Spleen (tissue), 11 donors: ENCODE data around the gene GNB1. TPM values are rescaled to one million over a fixed set of nuclear protein-coding genes. Genes with fewer than 3 reads are reported as not detected.
A peak's percentile ranks its signal among the peaks of the same experiment; 100 is the strongest.

Source experiments
- DNase-seq: peaks from one replicate; pipeline ENCODE4 v3.0.0-alpha.2; 2020
- H3K27ac ChIP-seq, 8 donors: fragments of 200-600 bp; sonication (generic) in 7 of 8; 1 replicate in 4 of 8; 2 replicates in 4 of 8; pipeline versions ENCODE4 v1.5.0 to v1.8.0; 2016 to 2021; ENCODE audit warnings: inconsistent platforms in 4 of 8, mild to moderate bottlenecking in 4 of 8, moderate library complexity in 1 of 8
- H3K27me3 ChIP-seq, 7 donors: fragments of 200-600 bp; sonication (generic) in 6 of 7; replicated peaks in 1 of 7; 1 replicate in 4 of 7; 2 replicates in 3 of 7; pipeline versions ENCODE4 v1.5.0 to v1.8.0; 2016 to 2021; ENCODE audit warnings: inconsistent platforms in 3 of 7, mild to moderate bottlenecking in 1 of 7
- H3K36me3 ChIP-seq, 6 donors: fragments of 200-600 bp; sonication (generic) in 5 of 6; 1 replicate in 4 of 6; 2 replicates in 2 of 6; pipeline versions ENCODE4 v1.5.0 to v1.8.0; 2016 to 2021; ENCODE audit warnings: inconsistent platforms in 2 of 6
- H3K4me1 ChIP-seq, 6 donors: fragments of 200-600 bp; sonication (generic) in 5 of 6; 1 replicate in 3 of 6; 2 replicates in 3 of 6; pipeline versions ENCODE4 v1.5.0 to v1.8.0; 2016 to 2021; ENCODE audit warnings: inconsistent platforms in 3 of 6
- H3K4me3 ChIP-seq, 8 donors: fragments of 200-600 bp; sonication (generic) in 7 of 8; 1 replicate in 4 of 8; 2 replicates in 4 of 8; pipeline versions ENCODE4 v1.5.0 to v1.8.0; 2016 to 2021; ENCODE audit warnings: inconsistent platforms in 4 of 8, mild to moderate bottlenecking in 4 of 8, moderate library complexity in 2 of 8
- H3K9me3 ChIP-seq, 8 donors: fragments of 200-600 bp; sonication (generic) in 7 of 8; 1 replicate in 4 of 8; 2 replicates in 4 of 8; pipeline versions ENCODE4 v1.5.0 to v1.8.0; 2016 to 2021; ENCODE audit warnings: inconsistent platforms in 4 of 8
- CTCF ChIP-seq, 11 experiments: fragments of 200-600 bp in 7 of 11; fragments of 450-650 bp in 4 of 11; sonication (generic) in 4 of 11; IDR thresholded peaks in 8 of 11; conservative IDR thresholded peaks in 3 of 11; 1 replicate in 7 of 11; 2 replicates in 4 of 11; pipeline versions ENCODE4 v1.4.0 to v1.8.0; 2016 to 2021; ENCODE audit warnings: antibody characterized with exemption in 11 of 11, inconsistent platforms in 4 of 11, mild to moderate bottlenecking in 1 of 11
- POLR2A ChIP-seq, 3 donors: fragments of 450-650 bp; IDR thresholded peaks; one replicate each; pipeline ENCODE4 v1.5.1; 2017; ENCODE audit warnings: antibody characterized with exemption in 3 of 3, mild to moderate bottlenecking in 1 of 3
- POLR2AphosphoS5 ChIP-seq, 3 donors: sonication (generic); formaldehyde crosslinking; IDR thresholded peaks; one replicate each; pipeline ENCODE4 v1.5.1; 2017; ENCODE audit warnings: antibody characterized with exemption in 3 of 3
- WGBS, 5 donors: extraction: QIAGEN DNeasy Blood & Tissue Kit in 3 of 5; methylation state at CpG; one replicate each; pipeline versions ENCODE4 v1.1.5 to v1.1.7; 2013 to 2018; 5-methylcytosine and 5-hydroxymethylcytosine counted together
- intact Hi-C: fragments of 100-400 bp; cut with DNase I; formaldehyde crosslinking; loops from one replicate; pipeline ENCODE4 v1.15.0; 2023; ENCODE audit warnings: low total_unique reads
- polyA plus RNA-seq, 3 donors: library from polyadenylated mRNA; stranded (reverse); fragments of 200-250 nt; gene quantifications; one replicate each; pipeline ENCODE4 v1.2.1, GENCODE V29; 2013
- total RNA-seq, 7 donors: library from RNA; depleted of rRNA in 3 of 7; stranded (reverse); fragments of >200 nt in 3 of 7; fragmentation: NEBNext Ultra II Directional in 4 of 7; extraction: Animal tissue kit (Norgen Biotek cat#: 25700) in 4 of 7; gene quantifications; one replicate each; pipeline versions ENCODE4 v1.1.0 to v1.2.1, GENCODE V29; 2016 to 2021
- donor health status: healthy with polysubstance abuse.
- donor health status: DM: no; HTN: no; CAD: no; lungs with moderate emphysema.
- donor health status: DM: no; HTN: no; CAD: no.
- donor health status: Bipolar disorder and iron deficiency.
- donor health status: healthy.
- donor health status: DM: no; HTN: no; CAD: no.
- donor health status: DM: yes; HTN: yes; CAD: no.

GNB1 gene
- total and polyA plus RNA-seq, 10 donors = 76.0 to 304 (median 214) TPM

- Histone ChIP-seq H3K9me3 (peaks cover 0 to 16% (median 11%) of the 10 kb centered on the region in 8 donors), H3K4me3 (no peak overlapping the region), H3K27me3 (no peaks in the 10 kb centered on the region), H3K36me3 (peaks cover 0 to 82% (median 31%) of the 10 kb centered on the region in 6 donors), H3K4me1 (peaks cover 18 to 89% (median 40%) of the 10 kb centered on the region in 6 donors), H3K27ac (no peak overlapping the region)
- 97 to 99% (median 98%) methylated on average over 3 of the region's 3 CpGs for WGBS, 5 donors
- no peak for DNase-seq
- intact Hi-C loops = no loop called here
- TF ChIP-seq POLR2A (IDR thresholded peaks at IDR 0.05) = no peak
- no peak for TF ChIP-seq POLR2AphosphoS5 (IDR thresholded peaks at IDR 0.05)
- TF ChIP-seq CTCF (IDR thresholded peaks at IDR 0.05 in 8 of 11, conservative IDR thresholded peaks at IDR 0.05 in 3 of 11) = no peak
Measured at GRCh38 chr1:1771096-1771495, 119.8 kb downstream of the GNB1 start.

DNA sequence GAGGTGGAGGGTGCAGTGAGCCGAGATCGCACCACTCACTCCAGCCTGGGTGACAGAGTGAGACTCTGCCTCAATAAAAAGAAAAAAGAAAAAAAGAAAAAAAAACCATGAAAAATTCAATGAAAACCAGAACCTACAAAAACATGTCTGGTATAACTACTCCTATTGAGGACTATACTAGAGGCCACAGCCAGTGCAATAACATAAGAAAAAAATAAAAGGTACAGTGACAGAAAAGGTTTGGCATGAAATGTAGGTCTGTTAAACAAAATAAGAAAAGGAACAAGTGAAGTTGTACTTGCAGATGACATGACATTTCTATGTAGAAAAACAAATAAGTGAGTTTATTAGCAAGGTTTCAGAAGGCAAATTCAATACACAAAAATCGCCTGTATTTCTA, 120.8 kb downstream of the GNB1 start:
- 90 to 98% (median 96%) methylated on average over 3 of the region's 3 CpGs for WGBS, 5 donors
- Histone ChIP-seq H3K27ac (no peak overlapping the region), H3K27me3 (no peaks in the 10 kb centered on the region), H3K4me3 (no peak overlapping the region), H3K4me1 (peaks cover 8 to 89% (median 35%) of the 10 kb centered on the region in 6 donors), H3K36me3 (peaks cover 0 to 92% (median 33%) of the 10 kb centered on the region in 6 donors), H3K9me3 (peaks cover 0 to 16% (median 11%) of the 10 kb centered on the region in 8 donors)
- no peak for DNase-seq
- TF ChIP-seq CTCF (IDR thresholded peaks at IDR 0.05 in 8 of 11, conservative IDR thresholded peaks at IDR 0.05 in 3 of 11) (no peak), POLR2AphosphoS5 (IDR thresholded peaks at IDR 0.05) (no peak), POLR2A (IDR thresholded peaks at IDR 0.05) (no peak)
- intact Hi-C loops = no loop called here

GRCh38 chr1:1768249-1768992, 122.5 kb downstream of the GNB1 start:
- H3K4me1 ChIP-seq = peaks cover 0 to 89% (median 34%) of the 10 kb centered on the region in 6 donors
- no peaks in the 10 kb centered on the region for H3K27me3 ChIP-seq
- H3K36me3 ChIP-seq = peaks cover 0 to 100% (median 50%) of the 10 kb centered on the region in 6 donors
- H3K9me3 ChIP-seq = peaks cover 0 to 16% (median 11%) of the 10 kb centered on the region in 8 donors
- intact Hi-C loops = no loop called here
- DNase-seq = peak; percentile 21
- no peak for TF ChIP-seq POLR2AphosphoS5 (IDR thresholded peaks at IDR 0.05)
- TF ChIP-seq POLR2A (IDR thresholded peaks at IDR 0.05) = no peak
- no peak for TF ChIP-seq CTCF (IDR thresholded peaks at IDR 0.05 in 8 of 11, conservative IDR thresholded peaks at IDR 0.05 in 3 of 11)
- H3K27ac ChIP-seq = peak overlapping the region in 2 of 8 donors; percentile 11 to 13
- 90 to 95% (median 93%) methylated on average over 7 of the region's 7 CpGs for WGBS, 5 donors
- no peak overlapping the region for H3K4me3 ChIP-seq

DNA sequence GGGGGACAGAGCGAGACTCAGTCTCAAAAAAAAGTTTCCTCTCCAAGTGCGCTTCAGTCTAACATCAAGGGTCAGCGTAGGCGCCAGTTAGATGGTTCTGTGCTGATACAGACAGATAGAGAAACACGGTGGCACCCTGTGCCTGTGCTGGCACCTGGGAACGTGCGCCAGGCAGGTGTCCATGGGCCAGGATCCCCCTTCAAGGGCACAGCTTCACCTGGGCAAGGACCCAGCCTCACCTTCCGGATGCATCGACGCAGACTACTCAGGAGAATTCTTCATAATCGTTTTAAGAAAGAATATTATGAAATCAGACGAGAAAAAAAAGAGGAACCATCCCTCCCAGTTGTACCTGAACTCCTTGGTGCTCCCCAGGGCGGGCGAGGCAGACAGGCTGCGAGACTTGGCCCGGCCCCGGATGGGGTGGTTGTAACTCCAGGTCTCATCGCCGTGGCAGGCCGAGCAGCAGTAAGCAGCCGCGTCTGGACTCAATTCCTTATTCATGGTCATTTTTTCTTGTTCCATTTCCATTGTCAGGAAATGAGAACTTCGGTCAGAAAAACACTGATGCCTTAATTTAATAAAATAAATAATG, 125.9 kb downstream of the GNB1 start:
- peak; percentile 85 for DNase-seq
- peaks cover 0 to 3% (median under 1%) of the 10 kb centered on the region in 8 donors for H3K9me3 ChIP-seq

More for the DNA sequence above, 125.9 kb downstream of the GNB1 start:
- H3K36me3 ChIP-seq = peaks cover 4 to 100% (median 69%) of the 10 kb centered on the region in 6 donors
- intact Hi-C loops = no loop called here
- H3K4me3 ChIP-seq = peak overlapping the region in 1 of 8 donors; percentile 21
- TF ChIP-seq POLR2AphosphoS5 (IDR thresholded peaks at IDR 0.05) (no peak), POLR2A (IDR thresholded peaks at IDR 0.05) (no peak), CTCF (IDR thresholded peaks at IDR 0.05 in 8 of 11, conservative IDR thresholded peaks at IDR 0.05 in 3 of 11) (no peak)
- H3K4me1 ChIP-seq = peaks cover 0 to 86% (median 35%) of the 10 kb centered on the region in 6 donors
- WGBS, 5 donors = 56 to 86% (median 72%) methylated on average over 21 to 23 of the region's 23 CpGs
- peak overlapping the region in 7 of 8 donors; percentile 36 to 85 (median 75) for H3K27ac ChIP-seq
- H3K27me3 ChIP-seq = no peaks in the 10 kb centered on the region
